ENCODE measurements around the gene MVB12B. TPM values are rescaled to one million over a fixed set of nuclear protein-coding genes. Genes with fewer than 3 reads are reported as not detected.
A peak's percentile ranks its signal among the peaks of the same experiment; 100 is the strongest.

The MVB12B gene
- total RNA-seq, 1 donor from 2014 or later: 28.5 TPM

GRCh38 chr9:126479515-126479914 is 152.9 kb downstream of the MVB12B start:
- DNase-seq (ENCODE audit: low spot score in 2 of 2) (no peak), FAIRE-seq (no peak)

GRCh38 chr9:126480813-126481212 is 154.2 kb downstream of the MVB12B start:
- DNase-seq (ENCODE audit: low spot score in 2 of 2): no peak
- FAIRE-seq: no peak

GRCh38 chr9:126481862-126482261 is 155.2 kb downstream of the MVB12B start:
- no peak for DNase-seq (ENCODE audit: low spot score in 2 of 2)
- no peak for FAIRE-seq

- peak; percentile 62 to 82 for DNase-seq (ENCODE audit: low spot score in 2 of 2)
- FAIRE-seq: no peak
Measured at GRCh38 chr9:126482361-126483044, 155.9 kb downstream of the MVB12B start.

- no peak for DNase-seq (ENCODE audit: low spot score in 2 of 2)
Measured at GRCh38 chr9:126483468-126484073, 156.9 kb downstream of the MVB12B start.

GRCh38 chr9:126485662-126486061 is 159.0 kb downstream of the MVB12B start:
- FAIRE-seq (no peak), DNase-seq (ENCODE audit: low spot score in 2 of 2) (no peak)

More at GRCh38 chr9:126483468-126484073, 156.9 kb downstream of the MVB12B start:
- no peak for FAIRE-seq

- no peak for DNase-seq (ENCODE audit: low spot score in 2 of 2)
- FAIRE-seq: no peak
Measured at GRCh38 chr9:126486276-126486675, 159.6 kb downstream of the MVB12B start.

GRCh38 chr9:126487856-126488255 is 161.2 kb downstream of the MVB12B start:
- DNase-seq (ENCODE audit: low spot score in 2 of 2) (no peak), FAIRE-seq (no peak)

- DNase-seq (ENCODE audit: low spot score in 2 of 2) (no peak), FAIRE-seq (no peak)
Measured at GRCh38 chr9:126488310-126488709, 161.7 kb downstream of the MVB12B start.

- DNase-seq (ENCODE audit: low spot score in 2 of 2) (no peak), FAIRE-seq (no peak)
Measured at GRCh38 chr9:126488881-126489404, 162.3 kb downstream of the MVB12B start.

- DNase-seq (ENCODE audit: low spot score in 2 of 2): no peak
- FAIRE-seq: no peak
Measured at GRCh38 chr9:126489581-126490213, 163.1 kb downstream of the MVB12B start.

GRCh38 chr9:126490214-126490631 is 163.6 kb downstream of the MVB12B start:
- FAIRE-seq: no peak
- DNase-seq (ENCODE audit: low spot score in 2 of 2): no peak

- peak; percentile 60 to 61 for DNase-seq (ENCODE audit: low spot score in 2 of 2)
- peak; percentile 98 for FAIRE-seq
Measured at GRCh38 chr9:126490871-126491567, 164.4 kb downstream of the MVB12B start.

GRCh38 chr9:126491568-126491879 is 164.9 kb downstream of the MVB12B start:
- no peak for FAIRE-seq
- DNase-seq (ENCODE audit: low spot score in 2 of 2): no peak

- FAIRE-seq (no peak), DNase-seq (ENCODE audit: low spot score in 2 of 2) (no peak)
Measured at GRCh38 chr9:126491949-126492348, 165.3 kb downstream of the MVB12B start.

GRCh38 chr9:126494264-126494663 is 167.6 kb downstream of the MVB12B start:
- FAIRE-seq (no peak), DNase-seq (ENCODE audit: low spot score in 2 of 2) (no peak)

GRCh38 chr9:126494746-126495145 is 168.1 kb downstream of the MVB12B start:
- no peak for FAIRE-seq
- no peak for DNase-seq (ENCODE audit: low spot score in 2 of 2)

GRCh38 chr9:126495411-126496180 is 169.0 kb downstream of the MVB12B start:
- DNase-seq (ENCODE audit: low spot score in 2 of 2): no peak
- no peak for FAIRE-seq

- DNase-seq (ENCODE audit: low spot score in 2 of 2): no peak
- no peak for FAIRE-seq
Measured at GRCh38 chr9:126496181-126496576, 169.6 kb downstream of the MVB12B start.

All from frontal cortex (tissue), 4 donors.